GM19099 (cell line): ENCODE data around the gene ICOS.

Source experiments
- POLR2A ChIP-seq: IDR thresholded peaks from 3 replicates; pipeline ENCODE4 v1.6.1; 2011; ENCODE audit warnings: low read depth; ENCODE audit not compliant: insufficient read length; ENCODE audit errors: extremely low read depth

ICOS gene

GRCh38 chr2:203909261-203909967 lies 27.1 kb upstream of the ICOS start:
- TF ChIP-seq POLR2A = no peak

DNA sequence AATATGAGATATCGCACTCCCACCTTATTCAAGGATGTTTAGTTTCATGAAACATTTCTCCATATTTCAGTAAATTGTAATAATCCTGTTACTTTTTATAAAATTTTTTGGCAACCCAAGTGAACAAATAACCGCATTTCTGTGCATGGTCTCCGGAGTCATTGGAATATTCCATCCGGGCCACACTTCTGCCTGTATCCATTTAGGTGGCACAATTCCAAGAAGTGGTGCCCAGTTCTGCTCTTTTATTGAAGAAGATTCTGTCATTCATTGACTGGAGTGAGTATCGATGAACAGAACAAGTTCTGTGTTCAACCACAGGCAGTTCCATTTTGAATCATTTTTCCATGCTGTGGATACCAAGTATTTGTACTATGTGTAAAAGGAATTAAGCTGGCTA lies 26.6 kb upstream of the ICOS start:
- TF ChIP-seq POLR2A = no peak

DNA sequence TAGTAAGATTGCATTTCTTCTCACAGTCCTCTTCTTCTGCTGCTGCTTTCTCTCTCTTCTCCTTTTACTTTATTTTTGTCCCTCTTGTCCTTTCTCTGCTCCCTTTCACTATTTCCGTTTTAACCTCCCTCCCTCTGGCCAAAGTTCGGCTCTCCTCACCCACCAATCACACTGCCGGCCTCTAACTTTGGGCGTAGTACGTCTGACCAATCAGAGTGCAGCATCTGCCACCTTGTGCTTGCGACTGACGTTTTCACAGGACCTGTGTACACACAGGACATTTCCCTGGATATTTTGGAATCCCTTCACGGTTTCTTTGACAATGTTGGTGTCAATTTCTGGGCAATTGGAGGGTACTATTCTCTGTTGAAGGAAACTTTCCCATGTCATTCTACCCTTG lies 22.6 kb upstream of the ICOS start:
- no peak for TF ChIP-seq POLR2A

- TF ChIP-seq POLR2A = no peak
These were observed 21.9 kb upstream of the ICOS start for GRCh38 chr2:203914546-203915182.

GRCh38 chr2:203915256-203915655 lies 21.3 kb upstream of the ICOS start:
- no peak for TF ChIP-seq POLR2A

GRCh38 chr2:203916756-203917155 lies 19.8 kb upstream of the ICOS start:
- TF ChIP-seq POLR2A = no peak

- TF ChIP-seq POLR2A = no peak
These were observed 18.3 kb upstream of the ICOS start for GRCh38 chr2:203918264-203918663.

GRCh38 chr2:203918839-203919238 lies 17.7 kb upstream of the ICOS start:
- TF ChIP-seq POLR2A = no peak

GRCh38 chr2:203925512-203926158 lies 10.9 kb upstream of the ICOS start:
- TF ChIP-seq POLR2A = no peak

- no peak for TF ChIP-seq POLR2A
These were observed 7.7 kb upstream of the ICOS start for GRCh38 chr2:203928849-203929248.

- TF ChIP-seq POLR2A = no peak
These were observed 2.5 kb upstream of the ICOS start for GRCh38 chr2:203934041-203934492.

DNA sequence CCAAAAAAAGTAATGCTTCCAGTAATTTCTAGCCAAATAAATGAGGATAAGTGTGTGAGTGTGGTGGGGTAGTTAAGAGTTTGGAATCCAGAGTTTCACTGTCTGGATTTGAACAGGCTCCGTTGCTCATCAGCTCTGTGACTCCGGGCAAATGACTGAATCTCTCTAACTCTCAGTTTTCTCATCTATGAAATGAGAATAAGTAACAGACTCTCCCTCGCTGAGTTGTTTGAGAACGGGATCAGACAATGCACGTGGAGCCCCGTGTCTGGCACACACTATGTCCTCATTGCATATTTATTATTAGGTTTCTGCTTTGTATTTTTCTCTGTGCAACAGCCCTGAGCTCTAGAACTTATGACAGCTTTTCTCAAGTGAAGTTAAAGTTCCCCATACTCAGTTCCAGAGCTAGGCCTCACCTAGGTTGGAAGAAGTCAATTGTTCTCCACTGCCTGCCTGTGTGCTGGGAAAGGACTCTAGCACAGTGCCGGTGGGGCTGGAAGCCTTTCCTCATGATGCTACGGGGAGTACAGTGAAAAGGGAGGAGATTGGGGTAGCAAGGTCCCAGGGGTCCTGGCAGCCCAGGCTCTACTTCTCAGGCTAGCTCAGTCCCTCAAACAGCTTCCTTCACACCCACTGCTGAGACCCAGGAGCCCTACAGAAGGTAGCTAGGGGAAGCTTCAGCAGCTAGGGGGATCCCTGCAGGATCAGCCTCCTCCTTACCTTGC lies 1.7 kb upstream of the ICOS start:
- TF ChIP-seq POLR2A = no peak

DNA sequence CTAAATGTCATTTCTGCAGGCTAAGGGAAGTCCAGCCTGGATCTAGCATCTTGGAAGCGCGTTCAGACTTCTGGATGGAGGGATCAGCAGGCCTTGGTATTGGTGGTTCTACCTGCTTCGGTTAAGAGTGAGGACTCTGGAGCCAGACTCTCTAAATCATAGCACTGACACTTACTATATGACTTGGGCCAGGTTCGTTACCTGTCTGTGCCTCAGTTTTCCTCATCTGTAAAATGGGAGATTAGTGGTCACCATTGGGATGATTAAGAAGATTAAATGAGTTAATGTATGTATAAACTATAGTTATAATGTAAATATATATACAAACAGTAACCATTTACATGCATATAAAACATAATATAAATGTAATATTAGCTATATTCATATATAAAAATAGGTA lies 995 bp upstream of the ICOS start:
- TF ChIP-seq POLR2A = no peak

DNA sequence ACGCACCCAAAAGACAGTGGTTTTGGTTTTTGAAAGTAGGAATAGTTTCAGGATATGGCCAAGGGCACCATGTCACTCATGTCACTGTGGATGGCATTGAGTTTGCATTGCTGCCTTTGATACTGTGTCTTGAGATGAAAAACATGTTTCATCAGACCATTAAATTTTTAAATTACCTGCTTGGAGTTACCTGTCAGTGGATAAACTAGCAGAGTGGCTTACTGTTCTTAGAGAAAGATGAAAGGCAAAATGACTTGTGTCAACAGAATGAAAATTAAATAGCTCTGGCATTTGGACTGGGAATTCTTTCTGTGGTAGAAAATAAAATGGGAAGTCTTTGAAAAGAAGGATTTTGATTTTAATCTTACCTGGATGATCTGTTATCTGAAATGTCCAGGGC lies 386 bp downstream of the ICOS start:
- no peak for TF ChIP-seq POLR2A

DNA sequence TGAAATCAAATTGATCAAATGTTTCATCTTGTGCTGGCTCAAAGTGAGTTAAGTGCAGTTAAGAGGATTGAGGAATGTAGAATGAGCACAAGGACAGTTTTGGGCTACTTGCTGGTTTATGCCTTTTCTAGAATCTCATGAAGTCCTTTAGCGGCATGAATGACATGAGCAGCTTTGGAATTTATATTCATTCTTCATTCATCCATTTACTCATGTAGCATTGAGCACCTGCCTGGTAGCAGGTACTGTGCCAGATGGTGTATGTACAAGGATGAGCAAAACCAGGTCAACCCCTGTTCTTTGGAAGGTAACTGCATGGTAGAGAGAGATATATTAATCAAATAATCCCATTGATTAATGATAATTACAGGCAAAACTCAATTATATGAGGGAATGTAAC lies 1.2 kb downstream of the ICOS start:
- no peak for TF ChIP-seq POLR2A
